ENCODE data around the gene EPS8.

- no peak for TF ChIP-seq CTCF (IDR thresholded peaks at IDR 0.05)
- TF ChIP-seq POLR2AphosphoS5 (IDR thresholded peaks at IDR 0.05; ENCODE audit: low read depth, low read length) = no peak
- no peak for TF ChIP-seq REST (IDR thresholded peaks at IDR 0.05; ENCODE audit: insufficient read depth in 1 of 2, low read depth in 2 of 2, low read length in 1 of 2)
- no peak for TF ChIP-seq TCF7L2 (IDR thresholded peaks at IDR 0.05; ENCODE audit: low read depth, low read length)
- TF ChIP-seq SIN3A (IDR thresholded peaks at IDR 0.05; ENCODE audit: borderline replicate concordance, insufficient read depth, low read depth, low read length) = no peak
Observed at GRCh38 chr12:15830538-15830937, 41.4 kb upstream of the EPS8 start.
